D721Med (cell line): ENCODE results near the gene SLC27A1.

Experiments
- DNase-seq: peaks from one replicate; pipeline ENCODE4 v3.0.0; 2011; ENCODE audit warnings: low spot score; ENCODE audit not compliant: insufficient read length
- FAIRE-seq: peaks from 2 replicates; lab custom pipeline; 2011; peaks lifted over from hg19 to GRCh38; lab: Jason Lieb, UNC
- CTCF ChIP-seq: IDR thresholded peaks from 2 replicates; pipeline ENCODE4 v1.5.1; 2012; ENCODE audit warnings: mild to moderate bottlenecking, control low read depth; ENCODE audit not compliant: insufficient read depth; ENCODE audit errors: missing control alignments

SLC27A1 gene

DNA sequence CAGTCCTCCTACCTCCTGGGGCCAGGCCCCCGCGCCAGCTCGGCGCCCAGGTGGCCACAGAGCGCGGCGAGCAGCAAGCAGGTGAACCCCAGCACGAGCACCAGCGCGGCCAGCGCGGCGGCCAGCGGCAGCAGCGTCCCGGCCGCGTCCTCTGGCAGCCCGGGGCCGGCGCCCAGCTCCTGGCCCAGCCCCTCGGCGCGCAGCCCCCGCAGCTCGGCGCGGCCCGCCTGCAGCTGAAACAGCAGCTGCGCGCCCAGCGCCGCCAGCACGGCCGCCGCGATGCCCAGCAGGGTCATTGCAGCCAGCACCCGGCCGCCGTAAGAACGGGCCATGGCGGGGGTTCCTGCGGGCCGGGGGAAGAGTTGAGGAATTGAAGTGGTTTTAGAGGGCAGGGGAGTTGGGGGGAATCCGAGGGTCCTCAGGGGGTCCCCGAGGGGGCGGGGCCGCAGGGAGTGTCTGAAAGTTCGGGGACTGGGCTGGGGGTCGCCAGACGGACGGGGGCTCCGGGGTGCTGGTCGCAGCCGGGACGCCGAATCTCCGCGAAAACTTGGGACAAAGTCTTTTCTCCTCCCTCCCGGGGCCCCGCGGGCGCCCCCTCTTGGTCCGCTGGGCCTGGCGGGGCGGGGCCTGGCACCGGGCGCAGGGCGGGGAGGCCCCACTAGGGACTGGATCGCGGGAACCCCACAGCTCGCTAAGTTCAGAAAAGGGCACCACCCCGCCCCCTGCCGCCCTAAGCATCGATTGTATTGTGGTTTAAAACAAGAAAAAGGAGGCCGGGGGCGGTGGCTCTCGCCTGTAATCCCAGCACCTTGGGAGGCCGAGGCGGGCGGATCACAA, 22.0 kb upstream of the SLC27A1 start, which contains the start of gene TMEM221:
TMEM221 (minus strand) TSS at position 538 of the 837 bp plus-strand sequence; CDS start at position 332, 206 bp downstream.
- peak; percentile 21 for TF ChIP-seq CTCF
- DNase-seq = no peak
- FAIRE-seq = no peak

DNA sequence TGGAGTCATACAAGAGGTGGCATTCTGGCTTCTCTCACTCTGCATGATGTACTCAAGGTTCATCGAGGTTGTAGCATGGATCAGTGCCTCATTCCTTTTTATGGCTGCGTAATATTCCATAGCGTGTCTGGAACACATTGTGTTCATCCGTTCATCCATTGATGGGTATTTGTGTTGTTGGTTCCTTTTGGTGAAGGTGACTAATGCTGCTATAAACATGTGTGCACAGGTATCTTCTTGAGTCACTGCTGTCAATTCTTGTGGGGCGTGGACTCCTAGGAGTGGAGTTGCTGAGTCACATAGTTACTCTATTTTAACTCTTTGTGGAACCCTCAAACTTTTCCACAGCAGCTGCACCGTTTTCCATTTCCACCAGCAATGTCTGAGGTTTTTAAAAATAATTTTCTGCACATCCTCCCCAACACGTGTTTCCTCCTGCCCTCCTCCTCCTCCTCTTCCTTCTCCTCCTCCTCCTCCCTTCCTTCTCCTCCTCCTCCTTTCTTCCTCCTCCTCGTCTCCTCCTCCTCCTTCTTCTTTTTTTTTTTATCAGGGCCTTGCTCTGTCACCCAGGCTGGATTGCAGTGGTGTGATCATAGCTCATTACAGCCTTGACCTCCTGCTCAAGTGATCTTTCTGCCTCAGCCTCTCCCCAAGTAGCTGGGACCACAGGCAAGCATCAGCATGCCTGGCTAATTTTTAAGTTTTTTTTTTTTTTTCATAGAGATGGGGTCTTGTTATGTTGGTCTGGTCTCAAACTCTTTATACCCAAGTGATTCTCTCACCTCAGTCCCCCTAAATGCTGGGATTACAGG, 19.9 kb upstream of the SLC27A1 start:
- no peak for FAIRE-seq

GRCh38 chr19:17451820-17452219, 18.5 kb upstream of the SLC27A1 start:
- no peak for TF ChIP-seq CTCF
- no peak for DNase-seq
- no peak for FAIRE-seq

More for the DNA sequence above, 19.9 kb upstream of the SLC27A1 start:
- no peak for DNase-seq
- no peak for TF ChIP-seq CTCF

DNA sequence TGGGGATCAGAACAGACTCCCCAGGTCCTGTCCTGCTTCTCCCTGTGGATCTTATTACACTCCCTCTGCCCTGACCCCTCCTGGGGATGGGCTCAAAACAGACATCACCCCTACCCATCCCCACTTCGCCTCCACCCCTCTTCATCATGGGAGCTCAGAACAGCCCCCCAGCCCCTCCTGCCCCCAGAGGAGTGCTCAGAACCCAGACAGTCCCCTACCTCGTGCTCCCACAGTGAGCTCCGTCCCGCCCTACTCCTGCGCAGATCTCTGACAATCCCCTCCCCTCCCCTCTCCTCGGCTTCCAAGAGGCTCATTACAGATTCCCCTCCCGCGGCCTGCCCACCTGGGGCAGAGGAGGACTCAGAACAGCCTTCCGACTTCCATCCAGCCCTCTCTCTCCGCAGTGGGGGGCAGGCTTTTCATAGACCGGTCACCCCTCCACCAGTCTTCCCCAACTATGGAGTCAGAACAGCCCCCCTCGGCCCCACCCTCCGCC, 15.7 kb upstream of the SLC27A1 start:
- DNase-seq = no peak
- TF ChIP-seq CTCF = no peak
- no peak for FAIRE-seq

DNA sequence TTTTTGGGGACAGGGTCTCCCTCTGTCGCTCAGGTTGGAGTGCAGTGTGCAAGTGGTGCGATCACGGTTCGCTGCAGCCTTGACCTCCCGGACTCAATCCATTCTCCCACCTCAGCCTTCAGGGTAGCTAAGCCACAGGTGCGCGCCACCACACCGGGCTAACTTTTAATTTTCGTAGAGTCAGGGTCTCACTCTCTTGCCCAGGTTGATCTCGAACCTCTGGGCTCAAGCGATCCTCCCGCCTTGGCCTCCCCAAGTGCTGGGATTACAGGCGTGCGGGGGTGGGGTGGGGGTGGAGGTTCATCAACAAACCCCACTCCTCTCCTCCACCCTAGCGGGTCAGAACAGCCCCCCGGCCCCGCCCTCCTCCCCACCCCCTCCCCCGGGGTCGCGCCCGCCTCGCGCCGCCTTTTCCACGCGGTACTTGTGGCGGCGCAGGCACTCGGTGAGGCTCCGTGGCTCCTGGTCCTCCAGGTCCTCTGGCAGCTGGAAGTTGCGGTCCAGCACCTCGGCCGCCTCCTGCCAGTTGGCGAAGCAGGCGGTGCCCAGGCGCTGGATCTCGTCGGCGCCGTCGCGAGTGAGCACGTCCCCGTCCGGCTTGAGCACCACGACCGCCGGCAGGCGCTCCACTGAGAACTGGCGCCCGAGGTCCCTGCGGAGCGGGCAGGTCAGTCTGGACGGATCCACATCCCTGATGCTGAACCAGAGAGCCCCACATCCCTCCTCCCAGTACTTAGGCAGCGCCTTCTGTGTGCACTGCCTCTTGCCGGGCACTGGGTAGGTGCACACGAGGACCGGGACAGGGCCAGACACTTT, 14.8 kb upstream of the SLC27A1 start:
- FAIRE-seq (no peak), DNase-seq (no peak)
- TF ChIP-seq CTCF = no peak

DNA sequence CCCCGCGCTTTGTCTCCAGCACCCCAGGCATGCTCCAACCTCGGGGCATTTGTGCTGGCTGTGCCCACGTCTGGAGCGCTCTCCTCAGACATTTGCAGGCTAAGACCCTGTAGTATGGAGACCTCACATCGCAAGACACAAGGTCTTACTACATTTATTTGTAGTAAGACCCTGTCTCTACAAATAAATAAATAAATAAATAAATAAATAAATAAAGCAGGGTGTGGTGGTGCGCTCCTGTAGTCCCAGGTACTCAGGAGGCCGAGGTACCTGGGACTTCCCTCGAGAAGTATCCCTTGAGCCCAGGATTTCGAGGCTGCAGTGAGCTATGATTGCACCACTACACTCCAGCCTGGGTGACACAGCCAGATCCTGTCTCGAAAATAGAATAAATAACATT, 14.2 kb upstream of the SLC27A1 start:
- FAIRE-seq = no peak
- TF ChIP-seq CTCF = no peak
- no peak for DNase-seq
